H9 (cell line): ENCODE results near the gene POLE2. TPM values are rescaled to one million over a fixed set of nuclear protein-coding genes. Genes with fewer than 3 reads are reported as not detected.

Experiments
- DNase-seq: peaks from one replicate; pipeline ENCODE4 v3.0.0-alpha.2; 2017
- H2AFZ ChIP-seq: one replicate; pipeline ENCODE4 v1.6.1; 2013; ENCODE audit warnings: mild to moderate bottlenecking, low read length, control low read depth, moderate library complexity
- H2AK5ac ChIP-seq: 2 replicates; pipeline ENCODE4 v1.6.1; 2013; ENCODE audit warnings: low read length, control low read depth, mixed read lengths; ENCODE audit not compliant: insufficient read length
- H2BK120ac ChIP-seq: one replicate; pipeline ENCODE4 v1.6.1; 2013; ENCODE audit warnings: low read depth, mild to moderate bottlenecking, low read length, control low read depth, inconsistent platforms; ENCODE audit not compliant: poor library complexity, severe bottlenecking
- H2BK12ac ChIP-seq: 2 replicates; pipeline ENCODE4 v1.6.1; 2013; ENCODE audit warnings: low read length, control low read depth, mixed read lengths, low read depth; ENCODE audit not compliant: insufficient read length
- H2BK15ac ChIP-seq: 2 replicates; pipeline ENCODE4 v1.6.1; 2013; ENCODE audit warnings: low read depth, low read length, control low read depth
- H2BK20ac ChIP-seq: one replicate; pipeline ENCODE4 v1.6.1; 2013; ENCODE audit warnings: low read depth, mild to moderate bottlenecking, low read length, control low read depth, inconsistent platforms; ENCODE audit not compliant: poor library complexity, severe bottlenecking
- H2BK5ac ChIP-seq: 2 replicates; pipeline ENCODE4 v1.6.1; 2013; ENCODE audit warnings: low read length, control low read depth, mixed read lengths; ENCODE audit not compliant: insufficient read length
- H3K14ac ChIP-seq: 2 replicates; pipeline ENCODE4 v1.6.1; 2013; ENCODE audit warnings: low read length, control low read depth; ENCODE audit not compliant: insufficient read depth
- H3K18ac ChIP-seq: 2 replicates; pipeline ENCODE4 v1.6.1; 2013; ENCODE audit warnings: low read depth, mild to moderate bottlenecking, mixed read lengths, low read length, control low read depth; ENCODE audit not compliant: insufficient read length
- H3K23ac ChIP-seq: 2 replicates; pipeline ENCODE4 v1.6.1; 2013; ENCODE audit warnings: low read length, control low read depth, mixed read lengths, low read depth; ENCODE audit not compliant: insufficient read length
- H3K23me2 ChIP-seq: 2 replicates; pipeline ENCODE4 v1.6.1; 2013; ENCODE audit warnings: low read depth, mild to moderate bottlenecking, mixed read lengths, low read length, control low read depth; ENCODE audit not compliant: insufficient read length, poor library complexity, severe bottlenecking
- H3K27ac ChIP-seq: 2 replicates; pipeline ENCODE4 v1.5.1; 2013; ENCODE audit warnings: low read length, control low read depth, mixed read lengths, low read depth; ENCODE audit not compliant: insufficient read length
- H3K27me3 ChIP-seq: 2 replicates; pipeline ENCODE4 v1.6.1; 2013; ENCODE audit warnings: low read length, control low read depth, inconsistent platforms; ENCODE audit not compliant: insufficient read depth
- H3K4ac ChIP-seq: 2 replicates; pipeline ENCODE4 v1.6.1; 2013; ENCODE audit warnings: low read depth, mild to moderate bottlenecking, control low read depth, inconsistent platforms, low read length, moderate library complexity
- H3K4me1 ChIP-seq: 2 replicates; pipeline ENCODE4 v1.6.1; 2013; ENCODE audit warnings: low read length, control low read depth, inconsistent platforms; ENCODE audit not compliant: insufficient read depth
- H3K4me2 ChIP-seq: 2 replicates; pipeline ENCODE4 v1.6.1; 2013; ENCODE audit warnings: low read length, control low read depth, mixed read lengths; ENCODE audit not compliant: insufficient read length, insufficient read depth
- H3K56ac ChIP-seq: 2 replicates; pipeline ENCODE4 v1.6.1; 2013; ENCODE audit warnings: low read depth, mild to moderate bottlenecking, mixed read lengths, low read length, control low read depth; ENCODE audit not compliant: insufficient read length
- H3K79me1 ChIP-seq: 2 replicates; pipeline ENCODE4 v1.6.1; 2013; ENCODE audit warnings: low read depth, mild to moderate bottlenecking, moderate library complexity, low read length, control low read depth, inconsistent platforms; ENCODE audit not compliant: insufficient read depth, poor library complexity, severe bottlenecking
- H3K79me2 ChIP-seq: 2 replicates; pipeline ENCODE4 v1.6.1; 2013; ENCODE audit warnings: low read length, control low read depth, inconsistent platforms; ENCODE audit not compliant: insufficient read depth
- H3K9ac ChIP-seq: 2 replicates; pipeline ENCODE4 v1.6.1; 2013; ENCODE audit warnings: low read length, control low read depth, mixed read lengths; ENCODE audit not compliant: insufficient read length; ENCODE audit errors: extremely low read depth
- H3K9me3 ChIP-seq: one replicate; pipeline ENCODE4 v1.6.1; 2013; ENCODE audit warnings: low read depth, low read length, inconsistent platforms; ENCODE audit not compliant: control insufficient read depth
- H3T11ph ChIP-seq: one replicate; pipeline ENCODE4 v1.6.1; 2013; ENCODE audit warnings: mild to moderate bottlenecking, low read length, control low read depth, inconsistent platforms
- H4K20me1 ChIP-seq: one replicate; pipeline ENCODE4 v1.6.1; 2013; ENCODE audit not compliant: control insufficient read depth, insufficient read length, insufficient read depth
- H4K5ac ChIP-seq: 2 replicates; pipeline ENCODE4 v1.6.1; 2013; ENCODE audit warnings: low read depth, mild to moderate bottlenecking, mixed read lengths, low read length, control low read depth; ENCODE audit not compliant: insufficient read length
- H4K8ac ChIP-seq: replicated peaks from 2 replicates; pipeline ENCODE4 v1.6.1; 2013; ENCODE audit warnings: low read length, control low read depth, mixed read lengths, low read depth; ENCODE audit not compliant: insufficient read length
- H4K91ac ChIP-seq: 2 replicates; pipeline ENCODE4 v1.6.1; 2013; ENCODE audit warnings: low read depth, mild to moderate bottlenecking, moderate library complexity, mixed read lengths, low read length, control low read depth; ENCODE audit not compliant: insufficient read length
- H3K27ac Mint-ChIP-seq, 3 experiments: 2 replicates in 2 of 3; 3 replicates in 1 of 3; pipeline ENCODE4 v1.8.0; 2020 to 2021; ENCODE audit warnings: mixed read lengths in 3 of 3, mild to moderate bottlenecking in 1 of 3, moderate library complexity in 1 of 3
- H3K27me3 Mint-ChIP-seq: 2 replicates; pipeline ENCODE4 v1.8.0; 2021; ENCODE audit warnings: low read depth, mild to moderate bottlenecking, moderate library complexity, mixed read lengths
- H3K36me3 Mint-ChIP-seq, 3 experiments: 2 replicates in 2 of 3; 3 replicates in 1 of 3; pipeline ENCODE4 v1.8.0; 2020 to 2021; ENCODE audit warnings: low read depth in 3 of 3, mixed read lengths in 3 of 3; ENCODE audit not compliant: insufficient read depth in 1 of 3
- H3K4me1 Mint-ChIP-seq, 2 experiments: 2 replicates each; pipeline ENCODE4 v1.8.0; 2020; ENCODE audit warnings: mixed read lengths in 2 of 2
- H3K4me3 Mint-ChIP-seq, 2 experiments: 2 replicates in 1 of 2; 3 replicates in 1 of 2; pipeline ENCODE4 v1.8.0; 2020 to 2021; ENCODE audit warnings: mild to moderate bottlenecking in 2 of 2, mixed read lengths in 2 of 2, moderate library complexity in 1 of 2
- H3K9me3 Mint-ChIP-seq, 2 experiments: 2 replicates in 1 of 2; 3 replicates in 1 of 2; pipeline ENCODE4 v1.8.0; 2020; ENCODE audit warnings: mild to moderate bottlenecking in 2 of 2, mixed read lengths in 2 of 2, moderate library complexity in 1 of 2
- CTCF ChIP-seq: fragments of 200-600 bp; sonication (generic); conservative IDR thresholded peaks from 3 replicates; pipeline ENCODE4 v1.8.0; 2021; ENCODE audit warnings: antibody characterized with exemption, mild to moderate bottlenecking
- WGBS: extraction: QIAGEN DNeasy Blood & Tissue Kit; methylation state at CpG from one replicate; pipeline ENCODE4 v1.1.7; 2013; ENCODE audit warnings: missing lambda C conversion rate, low lambda C conversion rate, mixed read lengths; ENCODE audit not compliant: insufficient read length; ENCODE audit errors: extremely low coverage; 5-methylcytosine and 5-hydroxymethylcytosine counted together
- total RNA-seq: library from RNA; stranded (reverse); gene quantifications from 2 replicates; pipeline ENCODE4 v1.2.1, GENCODE V29; 2021

Gene POLE2
- total RNA-seq, 1 experiment from 2014 or later: 25.7 TPM

- Histone ChIP-seq H3K56ac (no peak overlapping the region), H2BK120ac (no peak overlapping the region), H3K79me1 (no peaks in the 10 kb centered on the region), H3K27ac (no peak overlapping the region), H2BK15ac (no peak overlapping the region), H3K4me1 (no peaks in the 10 kb centered on the region; the same call in 1 of the 2 replicates), H4K8ac (no peak overlapping the region), H4K20me1 (no peaks in the 10 kb centered on the region), H3K27me3 (no peaks in the 10 kb centered on the region), H2AFZ (no peak overlapping the region), H3K9me3 (no peaks in the 10 kb centered on the region), H3K23ac (no peak overlapping the region), H3K4me2 (no peak overlapping the region), H3K14ac (no peak overlapping the region), H4K5ac (no peak overlapping the region), H2AK5ac (no peak overlapping the region), H2BK20ac (no peak overlapping the region), H3K4ac (no peak overlapping the region), H3K23me2 (no peaks in the 10 kb centered on the region), H3K79me2 (0 out of 2 replicates have a peak, but pooled peaks cover 4% of the 10 kb centered on the region), H2BK12ac (no peak overlapping the region), H3K9ac (no peak overlapping the region), H3K18ac (no peak overlapping the region), H3T11ph (no peak overlapping the region), H4K91ac (no peak overlapping the region), H2BK5ac (no peak overlapping the region)
- no CpG with 5 or more reads among the region's 4 CpGs for WGBS
- H3K27me3 Mint-ChIP-seq: peaks cover 15% of the 10 kb centered on the region
- no peak for DNase-seq
- peaks cover 9 to 33% (median 23%) of the 10 kb centered on the region in 3 experiments; a peak in 6 of 7 replicates for H3K36me3 Mint-ChIP-seq
- peaks cover 0 to 3% of the 10 kb centered on the region in 2 experiments; a peak in 1 of 5 replicates for H3K9me3 Mint-ChIP-seq
- H3K4me1 Mint-ChIP-seq: peaks cover 12 to 23% of the 10 kb centered on the region in 2 experiments
- TF ChIP-seq CTCF: no peak
- no peak overlapping the region; a peak in 1 of 7 replicates for H3K27ac Mint-ChIP-seq
- peak overlapping the region; percentile 49 to 93 for H3K4me3 Mint-ChIP-seq
Observed at GRCh38 chr14:49686425-49686824, 1.6 kb downstream of the POLE2 start.
